ENCODE results near the gene LRRC10.
"Not testable (repeated sequence)": the region's sequence is repeated elsewhere in the genome, so short reads cannot be mapped to it uniquely, and the experiment has no call there.

The LRRC10 gene

GRCh38 chr12:69616025-69616424 lies 5.3 kb upstream of the LRRC10 start:
- DNase-seq: no peak

DNA sequence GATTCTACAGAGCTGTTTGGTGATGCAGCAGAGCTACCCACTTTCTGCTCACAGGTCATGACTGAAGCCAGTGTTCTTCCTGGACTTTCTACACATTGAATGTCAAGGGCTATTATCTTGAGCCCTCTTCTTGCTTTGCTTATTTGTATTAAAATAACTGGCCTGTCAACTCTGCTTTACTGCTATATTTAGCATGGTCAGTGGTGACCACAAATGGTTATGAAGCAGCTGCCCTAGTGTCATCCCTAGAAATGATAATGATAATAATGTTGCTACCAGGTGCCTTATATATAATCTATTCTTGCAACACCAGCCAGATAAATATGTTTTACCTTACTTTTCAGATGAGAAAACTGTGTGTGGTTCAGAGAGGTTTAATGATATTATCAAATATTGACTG lies 2.6 kb upstream of the LRRC10 start:
- no peak for DNase-seq

- DNase-seq: no peak
These were observed 581 bp downstream of the LRRC10 start for GRCh38 chr12:69610126-69610525.

- DNase-seq: no peak
These were observed 2.6 kb downstream of the LRRC10 start for GRCh38 chr12:69608114-69608513.

DNA sequence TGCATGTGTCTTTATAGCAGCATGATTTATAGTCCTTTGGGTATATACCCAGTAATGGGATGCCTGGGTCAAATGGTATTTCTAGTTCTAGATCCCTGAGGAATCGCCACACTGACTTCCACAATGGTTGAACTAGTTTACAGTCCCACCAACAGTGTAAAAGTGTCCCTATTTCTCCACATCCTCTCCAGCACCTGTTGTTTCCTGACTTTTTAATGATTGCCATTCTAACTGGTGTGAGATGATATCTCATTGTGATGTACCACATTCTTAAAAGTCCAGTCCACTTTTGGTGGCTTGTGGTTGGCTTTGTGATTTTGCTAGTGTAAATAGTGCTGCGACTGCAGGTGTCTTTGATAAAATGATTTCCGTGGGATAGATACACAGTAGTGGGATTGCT lies 6.4 kb downstream of the LRRC10 start:
- DNase-seq: not testable (repeated sequence)

DNA sequence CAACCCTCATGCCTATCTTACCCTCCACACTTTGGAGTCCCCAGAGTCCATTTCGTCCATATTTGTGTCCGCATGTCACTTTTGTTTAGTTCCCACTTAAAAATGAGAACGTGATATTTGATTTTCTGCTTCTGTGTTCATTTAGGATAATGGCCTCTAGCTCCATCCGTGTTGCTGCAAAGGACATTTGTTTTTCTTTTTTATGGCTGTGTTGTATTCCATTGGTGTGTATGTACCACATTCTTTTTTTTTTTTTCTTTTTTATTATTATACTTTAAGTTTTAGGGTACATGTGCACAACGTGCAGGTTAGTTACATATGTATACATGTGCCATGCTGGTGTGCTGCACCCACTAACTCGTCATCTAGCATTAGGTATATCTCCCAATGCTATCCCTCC lies 7.2 kb downstream of the LRRC10 start:
- DNase-seq: not testable (repeated sequence)

GRCh38 chr12:69602954-69603353 lies 7.8 kb downstream of the LRRC10 start:
- no peak for DNase-seq

GRCh38 chr12:69601962-69602685 lies 8.6 kb downstream of the LRRC10 start:
- DNase-seq: no peak

DNA sequence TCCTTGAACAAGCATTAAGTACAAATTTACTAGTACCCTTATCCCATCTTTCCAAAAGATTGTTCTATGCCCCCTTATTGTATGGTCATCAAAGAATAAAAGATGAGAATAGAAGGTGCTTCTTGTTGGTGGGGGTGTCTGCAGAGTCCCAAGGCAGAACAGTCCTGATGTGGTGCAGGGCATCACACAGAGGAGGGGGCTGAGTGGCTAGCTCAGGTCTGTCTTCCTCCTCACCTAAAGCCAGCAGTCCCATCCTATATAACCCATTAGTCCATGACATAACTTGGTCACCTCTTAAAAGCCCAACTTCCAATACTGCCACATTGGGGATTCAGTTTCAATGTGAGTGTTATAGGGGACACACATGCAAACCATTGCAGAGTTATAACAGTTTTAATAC lies 9.9 kb downstream of the LRRC10 start:
- DNase-seq: no peak

DNA sequence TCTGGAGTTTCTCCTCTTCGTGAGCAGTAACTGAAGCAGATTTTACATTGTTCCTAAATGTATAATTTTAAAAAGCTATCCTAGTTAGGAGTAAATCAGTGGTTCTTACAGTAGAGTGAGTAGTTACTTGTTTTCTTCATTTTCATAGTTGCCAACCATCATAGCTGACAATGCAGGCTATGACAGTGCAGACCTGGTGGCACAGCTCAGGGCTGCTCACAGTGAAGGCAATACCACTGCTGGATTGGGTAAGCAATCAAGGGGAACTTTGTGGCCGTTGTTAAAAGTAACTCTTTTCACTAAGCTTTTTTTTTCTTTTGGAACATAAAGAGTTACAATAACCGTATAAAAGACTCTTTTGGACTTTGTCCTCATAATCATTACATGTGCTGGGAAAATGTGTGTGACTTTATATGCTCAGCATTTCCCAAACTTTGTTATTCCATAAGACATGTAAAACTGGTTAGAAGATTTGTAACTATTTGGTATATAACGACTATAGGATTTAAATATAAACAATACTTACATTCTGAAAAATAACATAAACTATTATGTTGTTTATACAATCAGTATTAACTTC lies 12.4 kb downstream of the LRRC10 start:
- no peak for DNase-seq

DNA sequence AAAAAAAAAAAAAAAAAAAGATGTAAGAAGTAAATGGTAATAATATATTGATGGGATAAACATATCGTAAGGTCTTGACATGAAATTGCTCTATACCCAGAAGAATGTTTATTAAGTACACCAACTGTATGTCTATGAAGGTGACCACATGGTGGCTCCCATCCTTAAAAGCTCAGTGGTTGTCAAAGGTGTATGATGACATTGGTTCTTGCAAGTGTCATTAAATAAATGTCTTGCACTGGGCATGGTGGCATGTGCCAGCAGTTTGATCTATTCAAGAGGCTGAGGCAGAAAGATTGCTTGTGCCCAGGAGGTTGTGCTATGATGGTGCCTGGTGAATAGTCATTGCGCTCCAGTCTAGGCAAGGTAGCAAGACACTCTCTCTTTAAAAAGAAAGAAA lies 15.0 kb downstream of the LRRC10 start:
- no peak for DNase-seq

- no peak for DNase-seq
These were observed 21.6 kb downstream of the LRRC10 start for GRCh38 chr12:69589082-69589481.

GRCh38 chr12:69588527-69588926 lies 22.2 kb downstream of the LRRC10 start:
- no peak for DNase-seq

- DNase-seq: peak; percentile 90 to 94
These were observed 25.3 kb downstream of the LRRC10 start, which contains the start of gene CCT2 for GRCh38 chr12:69585189-69586062. CCT2 (plus strand) TSS chr12:69585459; CDS start chr12:69585522, 63 bp downstream.

DNA sequence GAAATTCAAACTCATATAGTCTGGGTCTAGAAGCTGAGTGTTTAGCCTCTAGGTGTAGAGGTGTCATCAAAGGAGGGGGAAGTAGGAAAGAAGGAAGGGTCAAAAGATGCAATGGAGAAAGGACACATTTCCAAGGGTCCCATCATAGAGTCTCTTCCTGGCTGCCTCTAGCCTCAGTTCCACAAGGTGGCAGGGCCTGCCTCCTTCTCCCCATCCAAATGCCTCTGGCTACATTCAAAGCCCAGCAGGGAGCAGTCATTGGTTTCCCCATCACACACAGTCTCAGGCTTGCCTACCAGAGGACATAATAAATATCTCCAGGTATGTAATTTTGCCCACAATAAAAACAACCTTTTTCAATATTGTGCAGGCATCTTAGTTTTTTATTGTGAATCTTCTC lies 27.5 kb downstream of the LRRC10 start:
- no peak for DNase-seq

GRCh38 chr12:69580074-69580473 lies 30.6 kb downstream of the LRRC10 start:
- no peak for DNase-seq

- no peak for DNase-seq
These were observed 31.7 kb downstream of the LRRC10 start for GRCh38 chr12:69579029-69579428.

GRCh38 chr12:69578283-69578682 lies 32.4 kb downstream of the LRRC10 start:
- no peak for DNase-seq

DNA sequence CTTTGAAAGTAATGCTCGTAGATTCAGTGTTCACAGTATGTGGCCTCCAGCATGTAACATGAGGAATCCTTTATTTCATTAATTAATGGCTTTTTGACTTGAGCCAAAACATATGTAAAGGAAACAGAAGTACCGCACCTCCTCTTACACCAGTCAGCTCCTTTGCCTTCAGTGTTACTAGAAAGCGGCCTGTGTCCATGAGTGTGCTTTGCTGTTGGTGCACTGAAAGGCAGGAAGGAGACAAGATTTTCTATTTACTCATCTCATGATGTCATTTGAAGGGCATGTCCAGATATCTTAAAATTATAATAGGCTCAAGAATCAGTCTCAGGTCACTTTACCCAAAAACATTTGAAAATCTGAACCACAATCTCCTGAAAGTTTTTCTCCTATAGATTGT lies 35.4 kb downstream of the LRRC10 start:
- DNase-seq: no peak

DNA sequence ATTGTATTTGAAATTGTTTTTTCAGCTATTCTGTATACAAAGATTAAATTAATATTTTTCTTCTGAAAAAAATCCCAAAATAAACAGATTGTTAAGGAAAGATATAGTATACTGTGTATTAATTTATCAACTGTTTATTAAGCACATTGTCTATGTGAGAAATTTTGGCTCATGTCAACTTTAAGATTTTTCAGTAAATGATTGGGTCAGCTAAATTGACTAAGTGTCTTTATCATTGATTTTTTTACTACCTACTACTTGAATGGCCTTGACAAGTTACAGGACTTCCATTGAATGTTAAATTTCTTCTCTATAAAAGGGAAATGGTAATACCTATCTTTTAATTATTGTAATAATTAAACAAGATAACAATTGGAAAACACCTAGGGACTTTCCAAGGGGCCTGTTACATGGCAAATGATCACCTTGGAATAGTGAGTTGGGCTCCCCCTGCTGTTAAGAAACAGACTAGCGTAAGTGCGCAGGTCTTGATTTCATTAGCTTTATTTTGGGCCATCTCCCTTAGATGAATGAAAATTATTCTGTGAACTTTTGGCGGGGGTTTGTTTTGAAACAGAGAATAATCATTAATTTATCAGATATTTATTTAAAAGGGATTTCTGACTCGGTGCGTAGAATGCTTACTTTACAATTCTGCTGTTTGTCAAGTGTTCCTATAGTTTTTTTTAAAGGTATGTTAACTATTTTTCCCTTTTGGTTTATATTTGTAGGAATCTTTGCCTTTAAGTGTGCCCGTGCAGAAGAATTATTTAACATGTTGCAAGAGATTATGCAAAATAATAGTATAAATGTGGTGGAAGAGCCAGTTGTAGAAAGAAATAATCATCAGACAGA lies 39.9 kb downstream of the LRRC10 start:
- DNase-seq: peak; percentile 36 to 39

- DNase-seq: no peak
These were observed 40.6 kb downstream of the LRRC10 start for GRCh38 chr12:69570000-69570516.

GRCh38 chr12:69569236-69569635 lies 41.5 kb downstream of the LRRC10 start:
- no peak for DNase-seq

DNA sequence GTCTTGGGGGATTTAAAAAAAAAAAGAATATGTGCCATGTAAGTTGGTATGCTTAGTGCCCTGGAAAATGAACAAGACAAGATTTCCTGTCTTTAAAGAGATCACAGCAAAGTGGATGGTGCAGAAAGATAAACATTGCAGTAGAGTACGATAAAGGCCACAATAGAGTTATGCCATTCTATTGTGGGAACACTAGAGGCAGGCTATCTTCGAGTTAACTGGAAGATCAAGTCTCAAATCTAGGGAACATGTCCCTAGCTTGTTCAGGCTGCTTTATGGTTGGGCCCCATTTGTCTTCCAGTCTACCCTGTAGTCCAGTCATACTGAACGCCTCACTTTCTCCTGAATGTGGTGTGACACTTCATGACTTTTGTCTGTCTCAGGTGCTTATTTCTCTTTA lies 44.1 kb downstream of the LRRC10 start:
- no peak for DNase-seq

Measured in stimulated activated CD4-positive, alpha-beta T cell treated with anti-CD3 and anti-CD28 coated beads, Interleukin-2, amount 100 ng/mL, for 48 hours (primary cell).